Measurements from ENCODE around the gene CCRL2.
"Not testable (repeated sequence)": the region's sequence is repeated elsewhere in the genome, so short reads cannot be mapped to it uniquely, and the experiment has no call there.

Gene CCRL2

GRCh38 chr3:46405301-46406019 lies 1.6 kb upstream of the CCRL2 start:
- no peak for DNase-seq (ENCODE audit: low read depth in 3 of 3)

- DNase-seq (ENCODE audit: low read depth in 3 of 3): no peak
Observed at GRCh38 chr3:46406443-46406787, 644 bp upstream of the CCRL2 start.

GRCh38 chr3:46407970-46408369 lies 911 bp downstream of the CCRL2 start:
- DNase-seq (ENCODE audit: low read depth in 3 of 3): no peak

GRCh38 chr3:46408853-46409252 lies 1.8 kb downstream of the CCRL2 start:
- no peak for DNase-seq (ENCODE audit: low read depth in 3 of 3)

GRCh38 chr3:46409739-46410489 lies 2.9 kb downstream of the CCRL2 start:
- no peak for DNase-seq (ENCODE audit: low read depth in 3 of 3)

- DNase-seq (ENCODE audit: low read depth in 3 of 3): no peak
Observed at GRCh38 chr3:46410669-46411068, 3.6 kb downstream of the CCRL2 start.

GRCh38 chr3:46411271-46411670 lies 4.2 kb downstream of the CCRL2 start:
- DNase-seq (ENCODE audit: low read depth in 3 of 3): no peak

GRCh38 chr3:46412786-46413298 lies 5.8 kb downstream of the CCRL2 start:
- DNase-seq (ENCODE audit: low read depth in 3 of 3): no peak

- DNase-seq (ENCODE audit: low read depth in 3 of 3): no peak
Observed at GRCh38 chr3:46413951-46414350, 6.9 kb downstream of the CCRL2 start.

GRCh38 chr3:46414739-46415138 lies 7.7 kb downstream of the CCRL2 start:
- DNase-seq (ENCODE audit: low read depth in 3 of 3): no peak

GRCh38 chr3:46416125-46416810 lies 9.2 kb downstream of the CCRL2 start:
- DNase-seq (ENCODE audit: low read depth in 3 of 3): no peak

GRCh38 chr3:46416811-46417510 lies 9.9 kb downstream of the CCRL2 start:
- DNase-seq (ENCODE audit: low read depth in 3 of 3): no peak

GRCh38 chr3:46417841-46418611 lies 11.0 kb downstream of the CCRL2 start:
- DNase-seq (ENCODE audit: low read depth in 3 of 3): no peak

- DNase-seq (ENCODE audit: low read depth in 3 of 3): no peak
Observed at GRCh38 chr3:46419816-46420215, 12.8 kb downstream of the CCRL2 start.

GRCh38 chr3:46420931-46421330 lies 13.9 kb downstream of the CCRL2 start:
- DNase-seq (ENCODE audit: low read depth in 3 of 3): no peak

- DNase-seq (ENCODE audit: low read depth in 3 of 3): no peak
Observed at GRCh38 chr3:46422617-46423016, 15.6 kb downstream of the CCRL2 start.

GRCh38 chr3:46423588-46423987 lies 16.5 kb downstream of the CCRL2 start:
- no peak for DNase-seq (ENCODE audit: low read depth in 3 of 3)

GRCh38 chr3:46426476-46426875 lies 19.4 kb downstream of the CCRL2 start:
- DNase-seq (ENCODE audit: low read depth in 3 of 3): not testable (repeated sequence)

- DNase-seq (ENCODE audit: low read depth in 3 of 3): not testable (repeated sequence)
Observed at GRCh38 chr3:46427404-46427803, 20.3 kb downstream of the CCRL2 start.

GRCh38 chr3:46427916-46428833 lies 21.1 kb downstream of the CCRL2 start:
- no peak for DNase-seq (ENCODE audit: low read depth in 3 of 3)

All from stimulated activated CD4-positive, alpha-beta T cell treated with anti-CD3 and anti-CD28 coated beads, TNF-alpha, amount 100 ng/mL, for 24 hours (primary cell).